ENCODE results near the gene TGFB2.

GRCh38 chr1:218439541-218440295 is 94.6 kb downstream of the TGFB2 start:
- TF ChIP-seq CTCF (conservative IDR thresholded peaks at IDR 0.05; ENCODE audit: low read depth, low read length) (no peak), EZH2 (IDR thresholded peaks at IDR 0.05; ENCODE audit: borderline replicate concordance, low read depth, low read length, poor library complexity, severe bottlenecking) (no peak)

Data from A673 (cell line).